Thyroid gland (tissue), 4 donors: ENCODE data around the gene GRM8.

Source experiments
- POLR2A ChIP-seq, 2 donors: fragments of 450-650 bp; IDR thresholded peaks; one replicate each; pipeline ENCODE4 v1.6.1; 2017; ENCODE audit warnings: antibody characterized with exemption in 2 of 2, mild to moderate bottlenecking in 2 of 2, moderate library complexity in 1 of 2
- TF ChIP-seq, protein P1 (sequence below), 6 experiments: fragments of 200-600 bp in 3 of 6; fragments of 450-650 bp in 3 of 6; sonication (generic) in 3 of 6; IDR thresholded peaks; one replicate each; pipeline ENCODE4 v1.5.1; 2016 to 2019; ENCODE audit warnings: antibody characterized with exemption in 6 of 6, mild to moderate bottlenecking in 2 of 6, inconsistent platforms in 1 of 6, moderate library complexity in 1 of 6

DNA sequence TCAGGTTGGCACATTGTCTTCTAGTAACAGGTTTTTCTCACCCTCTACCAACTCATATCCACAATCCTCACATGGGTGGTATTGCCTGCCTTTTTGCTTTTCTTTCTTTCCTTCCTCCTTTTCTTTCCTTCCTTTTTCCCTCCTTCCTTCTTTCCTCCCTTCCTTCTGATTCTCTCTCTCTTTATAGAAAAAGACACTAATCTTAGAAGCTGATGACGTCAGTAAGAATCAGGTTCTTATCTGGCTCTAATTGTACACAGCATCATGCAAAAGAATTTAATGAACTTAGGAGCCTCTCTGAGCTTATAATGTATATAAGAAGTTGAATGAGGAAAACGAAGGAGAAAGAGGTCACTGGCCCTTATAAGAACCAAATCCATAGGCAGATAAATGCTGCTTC lies 328.3 kb downstream of the GRM8 start:
- TF ChIP-seq POLR2A (IDR thresholded peaks at IDR 0.05): no peak
- TF ChIP-seq, protein P1, sequence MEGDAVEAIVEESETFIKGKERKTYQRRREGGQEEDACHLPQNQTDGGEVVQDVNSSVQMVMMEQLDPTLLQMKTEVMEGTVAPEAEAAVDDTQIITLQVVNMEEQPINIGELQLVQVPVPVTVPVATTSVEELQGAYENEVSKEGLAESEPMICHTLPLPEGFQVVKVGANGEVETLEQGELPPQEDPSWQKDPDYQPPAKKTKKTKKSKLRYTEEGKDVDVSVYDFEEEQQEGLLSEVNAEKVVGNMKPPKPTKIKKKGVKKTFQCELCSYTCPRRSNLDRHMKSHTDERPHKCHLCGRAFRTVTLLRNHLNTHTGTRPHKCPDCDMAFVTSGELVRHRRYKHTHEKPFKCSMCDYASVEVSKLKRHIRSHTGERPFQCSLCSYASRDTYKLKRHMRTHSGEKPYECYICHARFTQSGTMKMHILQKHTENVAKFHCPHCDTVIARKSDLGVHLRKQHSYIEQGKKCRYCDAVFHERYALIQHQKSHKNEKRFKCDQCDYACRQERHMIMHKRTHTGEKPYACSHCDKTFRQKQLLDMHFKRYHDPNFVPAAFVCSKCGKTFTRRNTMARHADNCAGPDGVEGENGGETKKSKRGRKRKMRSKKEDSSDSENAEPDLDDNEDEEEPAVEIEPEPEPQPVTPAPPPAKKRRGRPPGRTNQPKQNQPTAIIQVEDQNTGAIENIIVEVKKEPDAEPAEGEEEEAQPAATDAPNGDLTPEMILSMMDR (IDR thresholded peaks at IDR 0.05): no peak
